CD4-positive, alpha-beta T cell treated with Interleukin-4 for 4 hours (primary cell): Measurements from ENCODE around the gene SLC25A33.

Experiments used
- DNase-seq: peaks from one replicate; pipeline ENCODE4 v3.0.0-alpha.2; 2020

SLC25A33 gene

GRCh38 chr1:9628541-9629444, 89.5 kb downstream of the SLC25A33 start:
- DNase-seq, result peak; percentile 83

- peak; percentile 89 for DNase-seq
Observed at GRCh38 chr1:9629445-9630201, 90.4 kb downstream of the SLC25A33 start.

GRCh38 chr1:9630331-9631111, 91.3 kb downstream of the SLC25A33 start:
- DNase-seq, result peak; percentile 15

- DNase-seq, result no peak
Observed at GRCh38 chr1:9631613-9632012, 92.3 kb downstream of the SLC25A33 start.

- DNase-seq, result no peak
Observed at GRCh38 chr1:9633493-9633892, 94.2 kb downstream of the SLC25A33 start.

GRCh38 chr1:9634582-9634981, 95.3 kb downstream of the SLC25A33 start:
- no peak for DNase-seq
